HepG2 (cell line): ENCODE data around the gene CPLANE1. TPM values are rescaled to one million over a fixed set of nuclear protein-coding genes. Genes with fewer than 3 reads are reported as not detected.

ENCODE experiments used
- FOSL1 ChIP-seq: sonication (generic); formaldehyde crosslinking; IDR thresholded peaks from 2 replicates; pipeline ENCODE4 v1.9.0; 2021; ENCODE audit warnings: missing genetic modification reagents, borderline replicate concordance
- HIVEP1 ChIP-seq: sonication (generic); formaldehyde crosslinking; IDR thresholded peaks from 2 replicates; pipeline ENCODE4 v1.4.0; 2020; ENCODE audit warnings: mild to moderate bottlenecking, missing genetic modification reagents
- NCOA1 ChIP-seq: sonication (generic); formaldehyde crosslinking; IDR thresholded peaks from 2 replicates; pipeline ENCODE4 v1.9.0; 2021; ENCODE audit warnings: missing genetic modification reagents
- RFX5 ChIP-seq: IDR thresholded peaks from 2 replicates; pipeline ENCODE4 v1.6.1; 2011; ENCODE audit warnings: low read depth, low read length, improper control_type of control experiment
- TBL1XR1 ChIP-seq: fragments of 150-350 bp; IDR thresholded peaks from 2 replicates; pipeline ENCODE4 v1.6.1; 2014; ENCODE audit warnings: borderline replicate concordance, low read length; ENCODE audit not compliant: partially characterized antibody
- ZKSCAN1 ChIP-seq: fragments of 150-350 bp; IDR thresholded peaks from 2 replicates; pipeline ENCODE4 v1.6.1; 2014; ENCODE audit warnings: low read length
- polyA plus RNA-seq, 8 experiments: library from polyadenylated mRNA; depleted of rRNA in 3 of 8; stranded (reverse) in 7 of 8; unstranded in 1 of 8; fragments of >200 nt; fragmentation: Illumina TruSeq in 4 of 8; extraction: Trizol in 4 of 8; gene quantifications; 2 replicates each; pipeline versions ENCODE4 v1.2.1 to v1.2.3, GENCODE V29; 2011 to 2016; ENCODE audit warnings: low read depth in 4 of 8, missing spikeins in 1 of 8, mixed read lengths in 1 of 8; ENCODE audit not compliant: insufficient read depth in 1 of 8
- total RNA-seq, 5 experiments: library from RNA; depleted of rRNA; stranded (reverse); fragments of >200 nt; fragmentation: Illumina TruSeq; extraction: Trizol; gene quantifications; 2 replicates each; pipeline ENCODE4 v1.2.3, GENCODE V29; 2016; ENCODE audit warnings: low read depth in 1 of 5
- TF ChIP-seq, protein P1 (sequence below): sonication (generic); formaldehyde crosslinking; IDR thresholded peaks from 2 replicates; pipeline ENCODE4 v1.4.0; 2020; ENCODE audit warnings: missing genetic modification reagents, borderline replicate concordance
- TF ChIP-seq, protein P2 (sequence below): sonication (generic); formaldehyde crosslinking; IDR thresholded peaks from 2 replicates; pipeline ENCODE4 v1.4.0; 2020; ENCODE audit warnings: missing genetic modification reagents, mild to moderate bottlenecking, borderline replicate concordance

Gene CPLANE1
- total and polyA plus RNA-seq, 2 of the 13 experiments (the other 11 are each of a cell fraction or from before 2014, with no cell fraction given), result 6.3 to 9.9 TPM

DNA sequence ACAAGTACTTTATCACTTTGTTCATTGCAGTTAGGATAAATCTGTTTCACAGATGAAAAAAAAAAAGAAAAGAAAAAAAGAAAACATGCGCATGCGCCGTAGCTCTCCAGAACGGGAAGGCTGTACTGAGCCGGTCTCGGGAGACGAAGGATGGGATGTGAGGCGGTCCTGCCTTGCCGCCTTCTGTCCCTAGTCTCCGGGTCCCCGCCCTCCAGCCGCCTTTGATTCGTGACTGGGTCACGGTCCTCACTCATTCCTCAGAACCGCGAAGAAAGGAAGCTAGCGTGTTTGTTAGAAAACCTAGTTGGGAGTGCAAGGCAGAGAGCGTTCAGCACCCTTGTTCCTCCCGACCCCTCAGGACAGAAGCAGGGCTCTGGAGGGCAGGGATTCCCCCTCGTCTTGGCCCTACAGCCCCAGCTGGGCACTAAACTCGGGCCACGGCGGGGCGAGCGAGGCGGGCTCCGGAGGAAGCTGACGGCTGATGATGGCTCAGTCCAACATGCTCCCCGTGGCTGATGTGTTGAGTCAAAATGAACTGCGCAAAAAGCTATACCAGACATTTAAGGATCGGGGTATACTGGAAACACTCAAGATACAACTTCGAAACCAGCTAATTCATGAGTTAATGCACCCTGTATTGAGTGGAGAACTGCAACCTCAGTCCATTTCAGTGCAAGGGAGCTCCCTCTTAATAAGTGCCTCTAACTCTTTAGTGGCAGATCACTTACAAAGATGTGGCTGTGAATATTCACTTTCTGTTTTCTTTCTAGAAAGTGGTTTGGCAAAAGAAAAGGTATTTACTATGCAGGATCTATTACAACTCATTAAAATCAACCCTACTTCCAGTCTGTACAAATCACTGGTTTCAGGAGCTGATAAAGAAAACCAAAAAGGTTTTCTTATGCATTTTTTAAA lies 40.0 kb downstream of the CPLANE1 start (continued):
- no peak for TF ChIP-seq HIVEP1 (CRISPR knock-in tag)
- no peak for TF ChIP-seq ZKSCAN1
- TF ChIP-seq, protein P1, sequence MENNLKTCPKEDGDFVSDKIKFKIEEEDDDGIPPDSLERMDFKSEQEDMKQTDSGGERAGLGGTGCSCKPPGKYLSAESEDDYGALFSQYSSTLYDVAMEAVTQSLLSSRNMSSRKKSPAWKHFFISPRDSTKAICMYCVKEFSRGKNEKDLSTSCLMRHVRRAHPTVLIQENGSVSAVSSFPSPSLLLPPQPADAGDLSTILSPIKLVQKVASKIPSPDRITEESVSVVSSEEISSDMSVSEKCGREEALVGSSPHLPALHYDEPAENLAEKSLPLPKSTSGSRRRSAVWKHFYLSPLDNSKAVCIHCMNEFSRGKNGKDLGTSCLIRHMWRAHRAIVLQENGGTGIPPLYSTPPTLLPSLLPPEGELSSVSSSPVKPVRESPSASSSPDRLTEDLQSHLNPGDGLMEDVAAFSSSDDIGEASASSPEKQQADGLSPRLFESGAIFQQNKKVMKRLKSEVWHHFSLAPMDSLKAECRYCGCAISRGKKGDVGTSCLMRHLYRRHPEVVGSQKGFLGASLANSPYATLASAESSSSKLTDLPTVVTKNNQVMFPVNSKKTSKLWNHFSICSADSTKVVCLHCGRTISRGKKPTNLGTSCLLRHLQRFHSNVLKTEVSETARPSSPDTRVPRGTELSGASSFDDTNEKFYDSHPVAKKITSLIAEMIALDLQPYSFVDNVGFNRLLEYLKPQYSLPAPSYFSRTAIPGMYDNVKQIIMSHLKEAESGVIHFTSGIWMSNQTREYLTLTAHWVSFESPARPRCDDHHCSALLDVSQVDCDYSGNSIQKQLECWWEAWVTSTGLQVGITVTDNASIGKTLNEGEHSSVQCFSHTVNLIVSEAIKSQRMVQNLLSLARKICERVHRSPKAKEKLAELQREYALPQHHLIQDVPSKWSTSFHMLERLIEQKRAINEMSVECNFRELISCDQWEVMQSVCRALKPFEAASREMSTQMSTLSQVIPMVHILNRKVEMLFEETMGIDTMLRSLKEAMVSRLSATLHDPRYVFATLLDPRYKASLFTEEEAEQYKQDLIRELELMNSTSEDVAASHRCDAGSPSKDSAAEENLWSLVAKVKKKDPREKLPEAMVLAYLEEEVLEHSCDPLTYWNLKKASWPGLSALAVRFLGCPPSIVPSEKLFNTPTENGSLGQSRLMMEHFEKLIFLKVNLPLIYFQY (CRISPR knock-in tag), result no peak
- no peak for TF ChIP-seq TBL1XR1
- TF ChIP-seq RFX5, result no peak
- TF ChIP-seq FOSL1 (CRISPR knock-in tag), result no peak
- TF ChIP-seq NCOA1 (CRISPR knock-in tag), result no peak
- TF ChIP-seq, protein P2, sequence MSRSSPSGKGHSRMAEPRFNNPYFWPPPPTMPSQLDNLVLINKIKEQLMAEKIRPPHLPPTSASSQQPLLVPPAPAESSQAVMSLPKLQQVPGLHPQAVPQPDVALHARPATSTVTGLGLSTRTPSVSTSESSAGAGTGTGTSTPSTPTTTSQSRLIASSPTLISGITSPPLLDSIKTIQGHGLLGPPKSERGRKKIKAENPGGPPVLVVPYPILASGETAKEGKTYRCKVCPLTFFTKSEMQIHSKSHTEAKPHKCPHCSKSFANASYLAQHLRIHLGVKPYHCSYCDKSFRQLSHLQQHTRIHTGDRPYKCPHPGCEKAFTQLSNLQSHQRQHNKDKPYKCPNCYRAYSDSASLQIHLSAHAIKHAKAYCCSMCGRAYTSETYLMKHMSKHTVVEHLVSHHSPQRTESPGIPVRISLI, result no peak
